HT1080 (cell line): Measurements from ENCODE around the gene SEC22A. TPM values are rescaled to one million over a fixed set of nuclear protein-coding genes. Genes with fewer than 3 reads are reported as not detected.

Experiments
- DNase-seq: peaks from one replicate; pipeline ENCODE4 v3.0.0-alpha.2; 2015; ENCODE audit warnings: low read depth
- total RNA-seq: library from RNA; depleted of rRNA; stranded (reverse); fragments of >200 nt; shearing (Covaris generic); gene quantifications from 2 replicates; pipeline ENCODE4 v1.2.3, GENCODE V29; 2014

Gene SEC22A
- total RNA-seq, 1 experiment from 2014 or later: 40.3 TPM

GRCh38 chr3:123287051-123287961, 85.6 kb downstream of the SEC22A start:
- no peak for DNase-seq

- no peak for DNase-seq
Measured at GRCh38 chr3:123287962-123288302, 86.2 kb downstream of the SEC22A start.

- no peak for DNase-seq
Measured at GRCh38 chr3:123289391-123290106, 87.8 kb downstream of the SEC22A start.

GRCh38 chr3:123290107-123290930, 88.6 kb downstream of the SEC22A start:
- no peak for DNase-seq

- DNase-seq: no peak
Measured at GRCh38 chr3:123290962-123291361, 89.2 kb downstream of the SEC22A start.

GRCh38 chr3:123291404-123291803, 89.7 kb downstream of the SEC22A start:
- no peak for DNase-seq

- no peak for DNase-seq
Measured at GRCh38 chr3:123292321-123293310, 90.9 kb downstream of the SEC22A start.

- no peak for DNase-seq
Measured at GRCh38 chr3:123294296-123294938, 92.7 kb downstream of the SEC22A start.

- DNase-seq: no peak
Measured at GRCh38 chr3:123295171-123295900, 93.6 kb downstream of the SEC22A start.

GRCh38 chr3:123295901-123296250, 94.1 kb downstream of the SEC22A start:
- no peak for DNase-seq

- DNase-seq: no peak
Measured at GRCh38 chr3:123296261-123296660, 94.5 kb downstream of the SEC22A start.

- no peak for DNase-seq
Measured at GRCh38 chr3:123296836-123297626, 95.3 kb downstream of the SEC22A start.

GRCh38 chr3:123297627-123297899, 95.8 kb downstream of the SEC22A start:
- no peak for DNase-seq

- no peak for DNase-seq
Measured at GRCh38 chr3:123298903-123299302, 97.2 kb downstream of the SEC22A start.

GRCh38 chr3:123299581-123299980, 97.8 kb downstream of the SEC22A start:
- DNase-seq: no peak

GRCh38 chr3:123300056-123300455, 98.3 kb downstream of the SEC22A start:
- DNase-seq: no peak

- no peak for DNase-seq
Measured at GRCh38 chr3:123300583-123300982, 98.8 kb downstream of the SEC22A start.

GRCh38 chr3:123301331-123302184, 99.8 kb downstream of the SEC22A start:
- no peak for DNase-seq
